Uterus (tissue), 4 donors: ENCODE results near the gene TSPO2. TPM values are rescaled to one million over a fixed set of nuclear protein-coding genes. Genes with fewer than 3 reads are reported as not detected.

ENCODE experiments used
- DNase-seq, 2 donors: peaks; one replicate each; pipeline ENCODE4 v3.0.0-alpha.2; 2019 to 2020
- H3K27ac ChIP-seq, 2 donors: fragments of 200-600 bp; sonication (generic); 1 replicate in 1 of 2; 2 replicates in 1 of 2; pipeline ENCODE4 v1.5.1; 2016 to 2018
- H3K27me3 ChIP-seq, 2 donors: fragments of 200-600 bp; sonication (generic); one replicate each; pipeline ENCODE4 v1.5.1; 2018 to 2019; ENCODE audit warnings: control low read depth in 1 of 2
- H3K36me3 ChIP-seq, 2 donors: fragments of 200-600 bp; sonication (generic); one replicate each; pipeline ENCODE4 v1.5.1; 2019; ENCODE audit warnings: control low read depth in 1 of 2
- H3K4me1 ChIP-seq, 2 donors: fragments of 200-600 bp; sonication (generic); one replicate each; pipeline ENCODE4 v1.5.1; 2018 to 2019; ENCODE audit warnings: control low read depth in 1 of 2
- H3K4me3 ChIP-seq, 2 donors: fragments of 200-600 bp; sonication (generic); 1 replicate in 1 of 2; 2 replicates in 1 of 2; pipeline ENCODE4 v1.5.1; 2018 to 2019; ENCODE audit warnings: mild to moderate bottlenecking in 1 of 2
- H3K9me3 ChIP-seq, 2 donors: fragments of 200-600 bp; sonication (generic); one replicate each; pipeline ENCODE4 v1.5.1; 2019; ENCODE audit warnings: control low read depth in 1 of 2
- CTCF ChIP-seq, 4 experiments: fragments of 200-600 bp in 2 of 4; fragments of 450-650 bp in 2 of 4; sonication (generic) in 2 of 4; IDR thresholded peaks; one replicate each; pipeline ENCODE4 v1.5.1; 2016 to 2019; ENCODE audit warnings: antibody characterized with exemption in 4 of 4, mild to moderate bottlenecking in 2 of 4, moderate library complexity in 1 of 4
- POLR2A ChIP-seq, 2 donors: fragments of 450-650 bp; IDR thresholded peaks; one replicate each; pipeline ENCODE4 v1.6.1; 2016; ENCODE audit warnings: antibody characterized with exemption in 2 of 2, mild to moderate bottlenecking in 1 of 2, moderate library complexity in 1 of 2
- intact Hi-C: fragments of 100-400 bp; cut with DNase I; formaldehyde crosslinking; loops from one replicate; pipeline ENCODE4 v1.15.1; 2023; ENCODE audit warnings: low total_unique reads
- total RNA-seq, 4 donors: library from RNA; depleted of rRNA in 3 of 4; stranded (reverse); fragments of >200 nt in 3 of 4; gene quantifications; one replicate each; pipeline versions ENCODE4 v1.1.0 to v1.2.4, GENCODE V29; 2014 to 2023
- donor health status: DM: yes; HTN: yes; CAD: no.

The TSPO2 gene
- total RNA-seq, 4 donors from 2014 or later, result not detected

- no peak for DNase-seq
- H3K4me3 ChIP-seq, result peak overlapping the region; percentile 68 to 94
- H3K27me3 ChIP-seq, result no peaks in the 10 kb centered on the region
- TF ChIP-seq CTCF (IDR thresholded peaks at IDR 0.05), result no peak
- TF ChIP-seq POLR2A (IDR thresholded peaks at IDR 0.05), result no peak
- no peaks in the 10 kb centered on the region for H3K9me3 ChIP-seq
- no peaks in the 10 kb centered on the region for H3K36me3 ChIP-seq
- intact Hi-C loops, result no loop called here
- peak overlapping the region; percentile 97 to 100 for H3K27ac ChIP-seq
- peaks cover 4 to 12% of the 10 kb centered on the region in 2 donors for H3K4me1 ChIP-seq
Observed at GRCh38 chr6:41073968-41074691, 31.9 kb downstream of the TSPO2 start.

GRCh38 chr6:41074692-41075436 is 32.6 kb downstream of the TSPO2 start:
- intact Hi-C loops, result no loop called here

GRCh38 chr6:41075651-41076626 is 33.7 kb downstream of the TSPO2 start:
- TF ChIP-seq CTCF (IDR thresholded peaks at IDR 0.05), result no peak
- no peak for TF ChIP-seq POLR2A (IDR thresholded peaks at IDR 0.05)
- Histone ChIP-seq H3K4me3 (no peak overlapping the region), H3K36me3 (no peaks in the 10 kb centered on the region), H3K4me1 (peaks cover 2 to 4% of the 10 kb centered on the region in 2 donors), H3K27ac (peak overlapping the region; percentile 97 to 100), H3K9me3 (no peaks in the 10 kb centered on the region), H3K27me3 (no peaks in the 10 kb centered on the region)
- no peak for DNase-seq
- intact Hi-C loops, result no loop called here

More at GRCh38 chr6:41074692-41075436, 32.6 kb downstream of the TSPO2 start:
- H3K27ac ChIP-seq, result peak overlapping the region; percentile 97 to 100
- peaks cover 4 to 12% of the 10 kb centered on the region in 2 donors for H3K4me1 ChIP-seq
- H3K4me3 ChIP-seq, result peak overlapping the region; percentile 68 to 94
- H3K27me3 ChIP-seq, result no peaks in the 10 kb centered on the region
- TF ChIP-seq POLR2A (IDR thresholded peaks at IDR 0.05) (no peak), CTCF (IDR thresholded peaks at IDR 0.05) (no peak)
- no peaks in the 10 kb centered on the region for H3K9me3 ChIP-seq
- no peaks in the 10 kb centered on the region for H3K36me3 ChIP-seq
- DNase-seq, result peak; percentile 35 to 58

GRCh38 chr6:41077536-41077935 is 35.3 kb downstream of the TSPO2 start:
- Histone ChIP-seq H3K27me3 (no peaks in the 10 kb centered on the region), H3K36me3 (no peaks in the 10 kb centered on the region), H3K9me3 (no peaks in the 10 kb centered on the region), H3K27ac (no peak overlapping the region), H3K4me1 (peaks cover 4 to 6% of the 10 kb centered on the region in 2 donors), H3K4me3 (no peak overlapping the region)
- TF ChIP-seq CTCF (IDR thresholded peaks at IDR 0.05) (no peak), POLR2A (IDR thresholded peaks at IDR 0.05) (no peak)
- no peak for DNase-seq
- intact Hi-C loops, result no loop called here
